Measurements from ENCODE around the gene CLEC4M.

DNA sequence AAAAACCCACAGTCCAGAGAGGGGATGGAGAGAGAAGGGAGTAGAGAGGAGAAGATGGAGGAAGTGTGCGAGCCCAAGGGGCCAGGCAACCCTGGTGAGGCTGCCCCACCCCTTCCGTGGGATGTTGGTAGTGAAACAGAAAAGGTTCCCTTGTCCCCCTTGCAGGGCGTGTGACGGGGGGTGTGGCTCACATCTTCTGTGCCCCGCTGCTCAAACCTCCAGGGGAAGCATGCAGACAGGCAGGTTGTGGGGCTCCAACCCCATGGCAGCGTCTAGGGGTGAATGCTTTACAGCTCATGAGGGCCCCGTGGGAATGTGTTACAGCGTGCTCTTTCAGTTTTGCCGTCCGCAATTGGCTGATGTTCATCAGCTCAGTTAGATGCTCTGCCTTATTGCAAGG lies 52.3 kb downstream of the CLEC4M start:
- TF ChIP-seq, protein P1, sequence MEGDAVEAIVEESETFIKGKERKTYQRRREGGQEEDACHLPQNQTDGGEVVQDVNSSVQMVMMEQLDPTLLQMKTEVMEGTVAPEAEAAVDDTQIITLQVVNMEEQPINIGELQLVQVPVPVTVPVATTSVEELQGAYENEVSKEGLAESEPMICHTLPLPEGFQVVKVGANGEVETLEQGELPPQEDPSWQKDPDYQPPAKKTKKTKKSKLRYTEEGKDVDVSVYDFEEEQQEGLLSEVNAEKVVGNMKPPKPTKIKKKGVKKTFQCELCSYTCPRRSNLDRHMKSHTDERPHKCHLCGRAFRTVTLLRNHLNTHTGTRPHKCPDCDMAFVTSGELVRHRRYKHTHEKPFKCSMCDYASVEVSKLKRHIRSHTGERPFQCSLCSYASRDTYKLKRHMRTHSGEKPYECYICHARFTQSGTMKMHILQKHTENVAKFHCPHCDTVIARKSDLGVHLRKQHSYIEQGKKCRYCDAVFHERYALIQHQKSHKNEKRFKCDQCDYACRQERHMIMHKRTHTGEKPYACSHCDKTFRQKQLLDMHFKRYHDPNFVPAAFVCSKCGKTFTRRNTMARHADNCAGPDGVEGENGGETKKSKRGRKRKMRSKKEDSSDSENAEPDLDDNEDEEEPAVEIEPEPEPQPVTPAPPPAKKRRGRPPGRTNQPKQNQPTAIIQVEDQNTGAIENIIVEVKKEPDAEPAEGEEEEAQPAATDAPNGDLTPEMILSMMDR (IDR thresholded peaks at IDR 0.05; ENCODE audit: insufficient read depth, low read length, poor library complexity, severe bottlenecking) = no peak
- no peak for TF ChIP-seq EZH2phosphoT487 (conservative IDR thresholded peaks at IDR 0.05; ENCODE audit: low read length)

Data from SU-DHL-6 (cell line).